ENCODE measurements around the gene RBL2. TPM values are rescaled to one million over a fixed set of nuclear protein-coding genes. Genes with fewer than 3 reads are reported as not detected.

Gene RBL2
- total RNA-seq, 1 donor from 2014 or later, result 51.0 TPM

DNA sequence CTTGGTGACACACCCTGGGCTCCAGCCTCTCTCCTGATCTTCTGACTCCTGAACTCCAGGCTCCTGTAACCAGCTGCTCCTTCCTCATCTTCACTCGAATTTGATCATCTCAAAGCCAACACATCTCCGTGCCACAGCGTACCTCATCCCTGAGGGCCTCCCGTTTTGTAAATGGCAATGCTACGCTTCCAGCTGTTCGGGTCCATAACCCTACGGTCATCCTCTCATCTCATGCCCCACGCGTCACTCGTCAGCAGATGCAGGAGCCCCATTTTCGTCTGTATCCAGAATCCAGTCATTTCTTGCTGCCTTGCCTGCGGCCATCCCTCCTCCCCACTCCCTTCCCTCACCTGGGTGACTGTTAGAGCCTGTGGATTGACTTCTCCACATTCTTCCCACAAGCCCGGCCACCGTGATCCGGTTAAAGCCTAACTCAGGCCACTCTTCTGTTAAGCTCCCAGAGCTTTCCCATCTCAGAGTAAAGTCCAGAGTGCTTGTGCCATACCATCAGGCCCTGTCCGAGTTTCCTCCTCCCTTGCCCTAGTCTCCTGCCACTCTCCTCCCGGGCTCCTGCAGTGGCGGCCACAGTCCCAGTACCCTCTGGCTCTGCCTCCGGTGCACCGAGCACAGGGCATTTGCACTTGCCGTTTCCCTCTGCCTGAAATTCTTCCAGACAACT lies 89.0 kb downstream of the RBL2 start:
- Mint-ChIP-seq H3K4me1 (ENCODE audit: unreplicated experiment) (no peaks in the 10 kb centered on the region), H3K27ac (no peak overlapping the region), H3K36me3 (no peaks in the 10 kb centered on the region), H3K27me3 (no peaks in the 10 kb centered on the region), H3K4me3 (no peak overlapping the region), H3K9me3 (no peaks in the 10 kb centered on the region)
- no peak for TF ChIP-seq CTCF (conservative IDR thresholded peaks at IDR 0.05)
- DNase-seq (ENCODE audit: extremely low spot score, unreplicated experiment), result no peak

- Mint-ChIP-seq H3K4me1 (ENCODE audit: unreplicated experiment) (no peaks in the 10 kb centered on the region), H3K27me3 (no peaks in the 10 kb centered on the region), H3K27ac (no peak overlapping the region), H3K4me3 (no peak overlapping the region), H3K36me3 (no peaks in the 10 kb centered on the region), H3K9me3 (no peaks in the 10 kb centered on the region)
- no peak for DNase-seq (ENCODE audit: extremely low spot score, unreplicated experiment)
- TF ChIP-seq CTCF (conservative IDR thresholded peaks at IDR 0.05), result no peak
Measured at GRCh38 chr16:53523971-53524548, 89.8 kb downstream of the RBL2 start.

DNA sequence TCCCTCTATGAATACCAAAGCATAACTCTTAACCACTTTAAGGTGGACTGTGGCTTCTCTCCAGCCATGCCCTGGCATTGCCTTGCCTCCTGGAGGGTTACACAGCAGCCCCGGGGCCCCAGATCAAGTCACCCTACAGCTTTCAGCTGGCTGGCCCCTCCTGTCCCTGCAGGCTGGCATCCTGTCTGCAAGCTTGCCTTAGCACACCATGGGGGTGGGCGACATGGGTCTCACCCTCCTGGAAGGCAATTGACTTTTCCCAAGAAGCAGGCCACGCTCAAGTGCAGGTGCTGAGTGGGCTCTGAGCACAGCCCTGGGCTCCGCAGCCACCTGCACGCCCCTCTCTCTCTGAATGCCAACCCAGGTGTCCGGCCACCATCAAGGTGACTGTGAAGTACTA lies 94.5 kb downstream of the RBL2 start:
- Mint-ChIP-seq H3K4me1 (ENCODE audit: unreplicated experiment) (peaks cover 5% of the 10 kb centered on the region), H3K27me3 (no peaks in the 10 kb centered on the region), H3K9me3 (no peaks in the 10 kb centered on the region), H3K36me3 (no peaks in the 10 kb centered on the region), H3K27ac (no peak overlapping the region), H3K4me3 (no peak overlapping the region)
- DNase-seq (ENCODE audit: extremely low spot score, unreplicated experiment), result no peak
- TF ChIP-seq CTCF (conservative IDR thresholded peaks at IDR 0.05), result no peak

GRCh38 chr16:53529513-53529912 lies 95.2 kb downstream of the RBL2 start:
- Mint-ChIP-seq H3K36me3 (no peaks in the 10 kb centered on the region), H3K4me1 (ENCODE audit: unreplicated experiment) (peaks cover 5% of the 10 kb centered on the region), H3K27ac (no peak overlapping the region), H3K4me3 (no peak overlapping the region), H3K27me3 (no peaks in the 10 kb centered on the region), H3K9me3 (no peaks in the 10 kb centered on the region)
- TF ChIP-seq CTCF (conservative IDR thresholded peaks at IDR 0.05), result no peak
- DNase-seq (ENCODE audit: extremely low spot score, unreplicated experiment), result no peak

DNA sequence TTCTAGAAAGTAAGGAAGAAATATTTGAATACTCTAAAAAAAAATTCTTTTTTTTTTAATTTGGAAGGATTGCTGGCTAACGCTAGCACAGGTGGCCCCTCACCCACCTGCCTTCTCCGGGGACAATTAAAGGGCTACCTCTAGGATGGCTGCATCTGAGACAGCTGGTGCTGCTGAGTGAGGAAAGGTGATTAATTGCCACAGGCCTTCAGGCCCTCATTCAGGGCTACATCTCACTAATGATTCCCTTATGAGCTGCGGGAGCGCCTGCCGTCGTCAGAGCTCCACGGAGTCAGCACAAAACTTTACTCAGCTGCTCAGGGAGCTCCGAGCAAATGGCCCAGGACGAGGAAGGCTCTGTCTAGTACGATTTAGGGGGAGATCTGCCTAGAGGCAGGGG lies 95.8 kb downstream of the RBL2 start:
- Mint-ChIP-seq H3K4me1 (ENCODE audit: unreplicated experiment) (peaks cover 5% of the 10 kb centered on the region), H3K36me3 (no peaks in the 10 kb centered on the region), H3K27ac (peak overlapping the region; percentile 34), H3K27me3 (no peaks in the 10 kb centered on the region), H3K9me3 (no peaks in the 10 kb centered on the region), H3K4me3 (no peak overlapping the region)
- DNase-seq (ENCODE audit: extremely low spot score, unreplicated experiment), result no peak
- TF ChIP-seq CTCF (conservative IDR thresholded peaks at IDR 0.05), result no peak
